Nephron (organoid): ENCODE measurements around the gene ALPK3.
"Not testable (repeated sequence)": the region's sequence is repeated elsewhere in the genome, so short reads cannot be mapped to it uniquely, and the experiment has no call there.

ENCODE experiments used
- H3K27ac Mint-ChIP-seq, 3 experiments: 2 replicates each; pipeline ENCODE4 v1.8.0; 2020; ENCODE audit warnings: mixed read lengths in 3 of 3, mild to moderate bottlenecking in 2 of 3, moderate library complexity in 1 of 3
- H3K27me3 Mint-ChIP-seq: 2 replicates; pipeline ENCODE4 v1.8.0; 2021; ENCODE audit warnings: low read depth, mild to moderate bottlenecking, moderate library complexity, mixed read lengths
- H3K36me3 Mint-ChIP-seq: 2 replicates; pipeline ENCODE4 v1.8.0; 2020; ENCODE audit warnings: low read depth, mixed read lengths
- H3K4me1 Mint-ChIP-seq: 2 replicates; pipeline ENCODE4 v1.8.0; 2020; ENCODE audit warnings: mixed read lengths
- H3K4me3 Mint-ChIP-seq, 3 experiments: 2 replicates each; pipeline ENCODE4 v1.8.0; 2020; ENCODE audit warnings: mild to moderate bottlenecking in 3 of 3, mixed read lengths in 3 of 3, moderate library complexity in 2 of 3
- H3K9me3 Mint-ChIP-seq: 2 replicates; pipeline ENCODE4 v1.8.0; 2020; ENCODE audit warnings: mixed read lengths
- CTCF ChIP-seq, 3 experiments: fragments of 200-600 bp; sonication (generic); IDR thresholded peaks; one replicate each; pipeline ENCODE4 v1.5.0; 2021; ENCODE audit warnings: antibody characterized with exemption in 3 of 3; ENCODE audit not compliant: unreplicated experiment in 3 of 3

The ALPK3 gene

DNA sequence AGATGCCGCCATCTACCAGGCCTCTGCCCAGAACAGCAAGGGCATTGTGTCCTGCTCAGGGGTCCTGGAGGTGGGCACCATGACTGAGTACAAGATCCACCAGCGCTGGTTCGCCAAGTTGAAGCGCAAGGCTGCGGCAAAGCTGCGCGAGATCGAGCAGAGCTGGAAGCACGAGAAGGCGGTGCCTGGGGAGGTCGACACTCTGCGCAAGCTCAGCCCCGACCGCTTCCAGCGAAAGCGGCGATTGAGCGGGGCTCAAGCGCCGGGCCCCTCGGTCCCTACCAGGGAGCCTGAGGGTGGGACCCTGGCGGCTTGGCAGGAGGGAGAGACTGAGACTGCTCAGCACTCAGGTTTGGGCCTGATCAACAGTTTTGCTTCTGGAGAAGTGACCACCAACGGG lies 22.6 kb downstream of the ALPK3 start:
- Mint-ChIP-seq H3K4me1 (peaks cover 34% of the 10 kb centered on the region), H3K27ac (no peak overlapping the region), H3K27me3 (peaks cover 5% of the 10 kb centered on the region), H3K36me3 (no peaks in the 10 kb centered on the region), H3K4me3 (no peak overlapping the region), H3K9me3 (no peaks in the 10 kb centered on the region)
- no peak for TF ChIP-seq CTCF (IDR thresholded peaks at IDR 0.05; ENCODE audit: unreplicated experiment in 3 of 3)

DNA sequence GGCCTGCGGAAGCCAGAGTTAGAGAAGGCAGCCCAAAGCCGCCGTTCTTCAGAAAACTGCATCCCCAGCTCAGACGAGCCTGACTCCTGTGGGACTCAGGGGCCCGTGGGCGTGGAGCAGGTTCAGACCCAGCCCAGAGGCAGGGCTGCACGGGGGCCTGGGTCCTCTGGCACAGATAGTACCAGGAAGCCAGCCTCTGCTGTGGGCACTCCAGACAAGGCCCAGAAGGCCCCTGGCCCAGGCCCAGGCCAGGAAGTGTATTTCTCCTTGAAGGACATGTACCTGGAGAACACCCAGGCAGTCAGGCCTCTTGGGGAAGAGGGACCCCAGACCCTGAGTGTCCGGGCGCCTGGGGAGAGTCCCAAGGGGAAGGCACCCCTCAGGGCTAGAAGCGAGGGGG lies 23.1 kb downstream of the ALPK3 start:
- no peak for TF ChIP-seq CTCF (IDR thresholded peaks at IDR 0.05; ENCODE audit: unreplicated experiment in 3 of 3)
- Mint-ChIP-seq H3K36me3 (peaks cover 5% of the 10 kb centered on the region), H3K9me3 (peaks cover 1% of the 10 kb centered on the region), H3K4me1 (peaks cover 34% of the 10 kb centered on the region), H3K27me3 (peaks cover 5% of the 10 kb centered on the region), H3K27ac (no peak overlapping the region), H3K4me3 (no peak overlapping the region)

GRCh38 chr15:84840741-84841429 lies 23.7 kb downstream of the ALPK3 start:
- Mint-ChIP-seq H3K27ac (peak overlapping the region in 2 of 3 experiments; percentile 19 to 73), H3K27me3 (peaks cover 3% of the 10 kb centered on the region), H3K4me1 (peaks cover 31% of the 10 kb centered on the region), H3K4me3 (no peak overlapping the region), H3K36me3 (peaks cover 9% of the 10 kb centered on the region), H3K9me3 (peaks cover 5% of the 10 kb centered on the region)
- no peak for TF ChIP-seq CTCF (IDR thresholded peaks at IDR 0.05; ENCODE audit: unreplicated experiment in 3 of 3)

DNA sequence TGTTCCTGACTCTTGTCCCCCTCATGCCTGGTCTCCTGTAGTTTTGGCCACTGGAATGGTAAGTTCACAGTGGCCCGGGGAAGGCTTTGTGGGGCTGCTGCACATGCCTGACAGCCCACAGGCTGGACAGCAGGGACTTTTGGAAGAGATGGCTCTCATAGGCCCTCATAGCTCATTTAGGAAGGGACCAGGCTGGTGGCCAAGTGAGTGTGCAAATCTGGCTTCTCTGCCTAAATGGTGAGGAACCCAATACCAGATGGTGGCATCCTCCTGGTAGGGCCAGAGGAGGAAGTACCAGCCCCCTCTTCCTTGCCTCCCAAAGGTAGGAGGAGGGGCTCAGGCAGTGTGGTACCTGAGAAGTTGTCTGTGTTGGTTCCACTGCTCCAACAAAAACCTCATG lies 25.6 kb downstream of the ALPK3 start:
- H3K27ac Mint-ChIP-seq, result no peak overlapping the region
- peaks cover 12% of the 10 kb centered on the region for H3K4me1 Mint-ChIP-seq
- no peak for TF ChIP-seq CTCF (IDR thresholded peaks at IDR 0.05; ENCODE audit: unreplicated experiment in 3 of 3)
- H3K27me3 Mint-ChIP-seq, result no peaks in the 10 kb centered on the region
- peaks cover 22% of the 10 kb centered on the region for H3K36me3 Mint-ChIP-seq
- no peak overlapping the region for H3K4me3 Mint-ChIP-seq
- H3K9me3 Mint-ChIP-seq, result peaks cover 21% of the 10 kb centered on the region

DNA sequence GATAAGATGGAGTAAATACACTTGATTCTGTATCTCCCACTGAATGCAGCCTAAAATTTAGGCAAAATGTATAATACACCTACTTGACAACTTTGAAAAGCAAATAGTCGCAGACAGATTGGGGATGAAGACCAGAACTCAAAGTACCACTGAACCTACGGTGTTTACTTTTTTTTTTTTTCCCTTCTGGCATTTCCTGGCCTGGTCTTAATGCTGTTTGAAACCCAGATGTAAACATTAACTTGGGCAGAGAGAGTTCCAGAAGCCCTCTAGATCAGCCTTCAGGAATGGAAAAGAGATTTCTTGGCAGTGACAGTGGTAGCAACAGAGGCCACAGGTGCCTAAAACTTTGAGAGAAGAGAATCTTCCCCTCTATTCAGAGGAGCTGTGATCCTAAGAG lies 27.8 kb downstream of the ALPK3 start:
- Mint-ChIP-seq H3K4me3 (no peak overlapping the region), H3K9me3 (peaks cover 23% of the 10 kb centered on the region), H3K4me1 (peaks cover 9% of the 10 kb centered on the region), H3K27me3 (no peaks in the 10 kb centered on the region), H3K36me3 (peaks cover 26% of the 10 kb centered on the region), H3K27ac (no peak overlapping the region)
- TF ChIP-seq CTCF (IDR thresholded peaks at IDR 0.05; ENCODE audit: unreplicated experiment in 3 of 3), result no peak

GRCh38 chr15:84845631-84846030 lies 28.5 kb downstream of the ALPK3 start:
- H3K27me3 Mint-ChIP-seq, H3K27ac Mint-ChIP-seq, H3K4me3 Mint-ChIP-seq, H3K4me1 Mint-ChIP-seq: not testable (repeated sequence)
- peaks cover 26% of the 10 kb centered on the region for H3K36me3 Mint-ChIP-seq
- peaks cover 23% of the 10 kb centered on the region for H3K9me3 Mint-ChIP-seq
- peak; percentile 24 to 41 (median 26) for TF ChIP-seq CTCF (IDR thresholded peaks at IDR 0.05; ENCODE audit: unreplicated experiment in 3 of 3)
